ENCODE measurements around the gene HDGFL3. TPM values are rescaled to one million over a fixed set of nuclear protein-coding genes. Genes with fewer than 3 reads are reported as not detected.
A peak's percentile ranks its signal among the peaks of the same experiment; 100 is the strongest.

HDGFL3 gene
- total and polyA plus RNA-seq, 9 donors, result 24.7 to 67.6 (median 52.6) TPM

- intact Hi-C loops (cut with DNase I), result no loop called here
- no peak overlapping the region for H3K27ac ChIP-seq
- no peaks in the 10 kb centered on the region for H3K27me3 ChIP-seq
- no peak overlapping the region for H3K4me3 ChIP-seq
- 95 to 99% (median 97%) methylated on average over 2 of the region's 2 CpGs for WGBS, 3 donors
- H3K9me3 ChIP-seq, result no peaks in the 10 kb centered on the region
- no peaks in the 10 kb centered on the region for H3K4me1 ChIP-seq (ENCODE audit: insufficient read depth)
- no peak for DNase-seq
- TF ChIP-seq CTCF (IDR thresholded peaks at IDR 0.05), result no peak
- TF ChIP-seq POLR2A (IDR thresholded peaks at IDR 0.05), result no peak
- TF ChIP-seq EP300 (IDR thresholded peaks at IDR 0.05), result no peak
- H3K36me3 ChIP-seq, result no peaks in the 10 kb centered on the region
These were observed 7.7 kb upstream of the HDGFL3 start for GRCh38 chr15:83215306-83215705.

GRCh38 chr15:83210619-83211018 lies 3.0 kb upstream of the HDGFL3 start:
- H3K27ac ChIP-seq, result no peak overlapping the region
- WGBS, 3 donors, result 57 to 68% (median 58%) methylated on average over 3 of the region's 3 CpGs
- H3K4me3 ChIP-seq, result no peak overlapping the region
- DNase-seq, result no peak
- no peaks in the 10 kb centered on the region for H3K27me3 ChIP-seq
- no peaks in the 10 kb centered on the region for H3K4me1 ChIP-seq (ENCODE audit: insufficient read depth)
- H3K36me3 ChIP-seq, result no peaks in the 10 kb centered on the region
- no peaks in the 10 kb centered on the region for H3K9me3 ChIP-seq
- TF ChIP-seq CTCF (IDR thresholded peaks at IDR 0.05) (no peak), EP300 (IDR thresholded peaks at IDR 0.05) (no peak), POLR2A (IDR thresholded peaks at IDR 0.05) (no peak)
- intact Hi-C loops (cut with DNase I), result no loop called here

GRCh38 chr15:83209333-83209732 lies 1.7 kb upstream of the HDGFL3 start:
- Histone ChIP-seq H3K4me1 (ENCODE audit: insufficient read depth) (no peaks in the 10 kb centered on the region), H3K36me3 (no peaks in the 10 kb centered on the region), H3K9me3 (no peaks in the 10 kb centered on the region), H3K4me3 (no peak overlapping the region), H3K27me3 (no peaks in the 10 kb centered on the region), H3K27ac (no peak overlapping the region)
- DNase-seq, result no peak
- 82 to 85% (median 84%) methylated on average over 5 of the region's 5 CpGs for WGBS, 3 donors
- intact Hi-C loops (cut with DNase I), result loop anchor here in 1 of 4 donors (5.0 kb wide), 1 partner anchor 142 kb away; the partner anchor contains the start of gene BTBD1
- TF ChIP-seq CTCF (IDR thresholded peaks at IDR 0.05) (no peak), EP300 (IDR thresholded peaks at IDR 0.05) (no peak), POLR2A (IDR thresholded peaks at IDR 0.05) (no peak)

- Histone ChIP-seq H3K36me3 (no peaks in the 10 kb centered on the region), H3K4me1 (ENCODE audit: insufficient read depth) (no peaks in the 10 kb centered on the region), H3K27me3 (no peaks in the 10 kb centered on the region), H3K9me3 (no peaks in the 10 kb centered on the region), H3K4me3 (peak overlapping the region; percentile 96), H3K27ac (peak overlapping the region in 1 of 2 donors; percentile 88)
- no peak for DNase-seq
- WGBS, 3 donors, result 4 to 8% (median 6%) methylated on average over 11 of the region's 11 CpGs
- intact Hi-C loops (cut with DNase I), result loop anchor here in 1 of 4 donors (5.0 kb wide), 1 partner anchor 141 kb away; the partner anchor contains the start of gene BTBD1
- no peak for TF ChIP-seq CTCF (IDR thresholded peaks at IDR 0.05)
- no peak for TF ChIP-seq POLR2A (IDR thresholded peaks at IDR 0.05)
- no peak for TF ChIP-seq EP300 (IDR thresholded peaks at IDR 0.05)
These were observed 691 bp upstream of the HDGFL3 start for GRCh38 chr15:83208367-83208661.

Data from ovary (tissue), 9 donors.